Stimulated activated naive CD8-positive, alpha-beta T cell treated with anti-CD3 and anti-CD28 coated beads, Interleukin-15, Interleukin-2, amounts not matched to agents 100 ng/mL and 50 ng/mL, for 24 hours (primary cell): Measurements from ENCODE around the gene NOVA2.

Experiments
- H3K27ac Mint-ChIP-seq: one replicate; pipeline ENCODE4 v1.8.0; 2021; ENCODE audit warnings: mild to moderate bottlenecking, mixed read lengths
- H3K27me3 Mint-ChIP-seq: one replicate; pipeline ENCODE4 v1.8.0; 2021; ENCODE audit warnings: mixed read lengths
- H3K36me3 Mint-ChIP-seq: one replicate; pipeline ENCODE4 v1.8.0; 2021; ENCODE audit warnings: low read depth, mixed read lengths
- H3K4me1 Mint-ChIP-seq: one replicate; pipeline ENCODE4 v1.8.0; 2021; ENCODE audit warnings: low read depth, mixed read lengths
- H3K4me3 Mint-ChIP-seq: one replicate; pipeline ENCODE4 v1.8.0; 2021; ENCODE audit warnings: mild to moderate bottlenecking, mixed read lengths
- H3K9me3 Mint-ChIP-seq: one replicate; pipeline ENCODE4 v1.8.0; 2021; ENCODE audit warnings: mixed read lengths

Gene NOVA2, protein sequence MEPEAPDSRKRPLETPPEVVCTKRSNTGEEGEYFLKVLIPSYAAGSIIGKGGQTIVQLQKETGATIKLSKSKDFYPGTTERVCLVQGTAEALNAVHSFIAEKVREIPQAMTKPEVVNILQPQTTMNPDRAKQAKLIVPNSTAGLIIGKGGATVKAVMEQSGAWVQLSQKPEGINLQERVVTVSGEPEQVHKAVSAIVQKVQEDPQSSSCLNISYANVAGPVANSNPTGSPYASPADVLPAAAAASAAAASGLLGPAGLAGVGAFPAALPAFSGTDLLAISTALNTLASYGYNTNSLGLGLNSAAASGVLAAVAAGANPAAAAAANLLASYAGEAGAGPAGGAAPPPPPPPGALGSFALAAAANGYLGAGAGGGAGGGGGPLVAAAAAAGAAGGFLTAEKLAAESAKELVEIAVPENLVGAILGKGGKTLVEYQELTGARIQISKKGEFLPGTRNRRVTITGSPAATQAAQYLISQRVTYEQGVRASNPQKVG

DNA sequence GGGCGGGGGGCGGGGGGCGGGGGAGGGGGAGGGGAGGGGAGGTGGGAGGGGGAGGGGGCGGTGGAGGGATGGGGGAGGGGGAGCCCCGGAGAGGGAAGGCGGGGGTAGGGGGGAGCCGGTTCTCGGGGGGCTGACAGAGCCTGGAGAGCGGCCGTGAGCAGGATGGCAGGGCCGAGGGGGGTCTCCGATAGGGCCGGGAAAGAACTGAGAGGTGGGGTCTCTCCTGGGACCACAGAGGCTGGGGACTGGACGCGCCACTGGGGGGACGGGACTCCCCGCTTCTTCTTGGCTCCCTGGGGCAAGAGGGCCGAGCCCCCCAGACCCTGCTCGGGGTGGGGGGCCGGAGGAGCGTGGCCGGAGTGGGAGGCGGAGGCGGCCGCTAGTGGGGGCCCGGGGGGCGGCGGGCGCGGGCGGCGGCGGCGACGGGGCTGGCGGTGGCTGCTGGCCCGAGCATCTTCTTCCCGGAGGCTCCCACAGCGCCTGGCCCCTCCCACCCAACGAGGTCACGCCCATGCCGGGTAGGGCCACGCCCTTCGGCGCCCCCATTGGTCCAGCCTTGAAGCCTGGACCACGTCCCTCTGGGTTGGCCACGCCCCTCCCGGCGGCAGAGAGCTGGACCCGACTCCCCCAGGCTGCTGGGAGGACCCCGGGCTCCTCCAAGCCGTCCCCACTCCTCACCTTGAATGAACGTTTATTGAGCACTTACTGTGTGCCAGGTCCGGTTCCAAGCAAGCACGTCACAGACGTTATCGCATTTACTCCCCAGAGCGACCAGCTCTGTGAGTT lies at the start of gene NOVA2:
TSS of gene NOVA2 (minus strand) at position 313 of the 786 bp plus-strand sequence. CDS start 514 bp downstream, outside the sequence.
- H3K4me3 Mint-ChIP-seq = no peak within 1 kb of the TSS
- peaks cover 19% of the 10 kb centered on the region for H3K4me1 Mint-ChIP-seq

DNA sequence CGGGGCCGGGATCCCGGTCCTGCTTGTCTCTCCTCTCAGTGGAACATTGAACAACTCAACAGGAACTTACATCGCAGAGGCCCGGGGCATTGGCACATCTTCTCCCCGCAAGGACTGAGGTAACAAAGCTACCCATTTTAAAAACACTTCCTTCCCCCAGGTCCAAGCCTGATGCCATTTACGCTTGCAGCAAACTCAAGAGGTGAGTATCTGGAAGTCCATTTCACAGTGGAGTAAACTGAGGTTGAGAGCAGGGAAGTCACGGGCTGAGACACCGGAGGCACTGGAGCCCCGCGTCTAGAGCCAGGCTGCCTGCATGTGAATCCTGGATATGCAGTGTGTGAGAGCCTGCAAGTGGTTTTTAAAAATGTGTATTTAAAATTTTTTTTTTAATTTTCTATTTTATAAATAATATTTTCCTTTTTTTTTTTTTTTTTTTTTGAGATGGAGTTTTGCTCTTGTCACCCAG lies 49.7 kb upstream of the NOVA2 start:
- Mint-ChIP-seq H3K27ac (no peak overlapping the region), H3K27me3 (peaks cover 29% of the 10 kb centered on the region), H3K9me3 (no peaks in the 10 kb centered on the region), H3K36me3 (no peaks in the 10 kb centered on the region), H3K4me3 (no peak overlapping the region), H3K4me1 (peaks cover 13% of the 10 kb centered on the region)

More for the DNA sequence above, at the start of gene NOVA2:
- Mint-ChIP-seq H3K9me3 (no peaks in the 10 kb centered on the region), H3K27me3 (peaks cover 71% of the 10 kb centered on the region), H3K27ac (no peak within 1 kb of the TSS), H3K36me3 (no peaks in the 10 kb centered on the region)

DNA sequence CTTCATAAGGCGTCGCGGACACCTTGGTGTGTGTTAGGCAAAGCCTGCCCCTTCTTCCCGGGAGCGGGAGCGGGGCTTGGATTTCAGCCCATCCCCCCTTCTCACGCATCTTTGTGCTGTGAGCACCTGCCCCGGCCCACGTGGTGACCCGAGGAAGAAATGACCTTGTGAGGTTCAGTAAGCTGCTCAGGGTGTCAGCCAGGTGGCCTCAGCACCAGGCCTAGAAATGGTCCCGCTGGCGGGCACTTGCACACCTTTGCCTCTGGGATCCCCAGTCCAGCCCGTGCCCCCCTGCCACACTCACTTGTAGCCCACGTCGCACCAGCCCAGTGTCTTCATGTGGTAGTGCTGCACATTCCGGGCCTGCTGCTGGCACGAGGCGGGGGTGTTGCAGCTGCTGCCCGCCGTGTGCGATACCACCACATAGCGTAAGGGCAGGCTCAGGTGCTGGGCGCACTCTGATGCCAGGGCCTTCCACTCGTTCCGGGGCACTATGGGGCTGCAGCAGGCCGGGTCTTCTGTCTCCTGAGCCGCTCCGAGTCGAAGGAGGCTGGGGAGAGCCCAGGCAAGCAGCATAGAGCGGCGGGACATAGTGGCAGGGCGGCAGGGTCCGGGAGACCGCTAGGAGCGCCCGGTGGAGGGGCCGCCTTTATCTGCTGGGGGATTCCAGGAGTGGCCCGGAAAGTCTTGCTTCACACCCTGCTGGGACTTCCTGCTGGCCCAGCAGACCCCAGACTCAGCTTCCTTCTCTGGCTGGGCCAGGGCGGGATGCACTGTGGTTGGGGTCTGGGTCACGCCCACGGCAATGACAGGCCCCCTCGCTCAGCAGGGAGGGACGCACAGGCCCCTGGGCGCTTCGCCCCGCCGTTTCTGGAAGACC lies 49.0 kb upstream of the NOVA2 start, which contains the start of gene PGLYRP1:
TSS of gene PGLYRP1 (minus strand) at position 623 of the 880 bp plus-strand sequence. CDS start at position 591, 32 bp downstream.
- peaks cover 29% of the 10 kb centered on the region for H3K27me3 Mint-ChIP-seq
- no peak within 1 kb of the TSS for H3K4me3 Mint-ChIP-seq
- H3K4me1 Mint-ChIP-seq = peaks cover 13% of the 10 kb centered on the region
- H3K9me3 Mint-ChIP-seq = no peaks in the 10 kb centered on the region
- no peak within 1 kb of the TSS for H3K27ac Mint-ChIP-seq
- H3K36me3 Mint-ChIP-seq = no peaks in the 10 kb centered on the region

DNA sequence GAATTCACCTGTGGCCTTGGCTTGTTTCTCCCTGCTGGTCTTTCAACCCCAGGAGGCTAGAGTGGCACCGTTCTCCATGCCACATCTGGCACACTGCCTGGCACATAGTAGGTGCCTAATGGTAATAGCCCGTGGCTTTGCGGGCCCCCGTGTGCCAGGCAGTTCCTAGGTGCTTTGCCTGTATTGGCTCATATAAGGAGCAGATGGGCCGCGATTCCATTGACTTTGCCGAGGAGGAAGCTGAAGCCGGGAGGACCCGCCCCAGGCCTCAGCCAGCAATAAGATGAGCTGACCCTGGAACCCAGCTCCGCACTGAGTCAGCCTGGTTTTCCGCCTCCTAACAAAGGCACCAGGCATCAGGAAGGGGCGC lies 48.4 kb upstream of the NOVA2 start:
- Mint-ChIP-seq H3K36me3 (no peaks in the 10 kb centered on the region), H3K4me3 (no peak overlapping the region), H3K9me3 (no peaks in the 10 kb centered on the region), H3K27me3 (peaks cover 29% of the 10 kb centered on the region), H3K4me1 (peaks cover 13% of the 10 kb centered on the region), H3K27ac (no peak overlapping the region)

DNA sequence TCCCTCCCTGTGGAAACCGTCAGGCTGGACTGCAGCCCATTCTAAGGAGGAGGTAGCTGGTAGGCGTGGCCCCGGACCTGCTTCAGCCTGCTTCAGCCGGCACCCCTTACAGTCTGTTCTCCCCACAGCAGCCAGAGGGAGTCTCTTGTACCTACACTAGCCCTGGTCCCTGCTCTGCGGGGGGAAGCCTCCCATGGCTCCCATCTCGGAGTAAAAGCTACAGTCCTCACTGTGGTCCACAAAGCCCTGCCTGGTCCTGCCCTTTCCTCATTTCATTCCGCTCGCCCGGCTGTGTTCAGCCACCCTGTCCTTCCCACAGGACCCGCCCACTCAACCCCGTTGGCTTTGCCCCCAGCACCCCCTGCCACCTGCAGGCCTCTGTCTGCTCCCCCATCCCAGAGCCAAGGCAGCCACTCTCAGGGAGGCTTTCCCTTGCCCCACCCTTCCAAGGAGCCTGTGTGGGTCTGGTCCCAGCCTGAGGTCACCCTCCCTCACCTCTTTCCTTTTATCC lies 47.9 kb upstream of the NOVA2 start:
- no peak overlapping the region for H3K4me3 Mint-ChIP-seq
- H3K27me3 Mint-ChIP-seq = peaks cover 29% of the 10 kb centered on the region
- peaks cover 9% of the 10 kb centered on the region for H3K4me1 Mint-ChIP-seq
- no peak overlapping the region for H3K27ac Mint-ChIP-seq
- H3K9me3 Mint-ChIP-seq = no peaks in the 10 kb centered on the region
- no peaks in the 10 kb centered on the region for H3K36me3 Mint-ChIP-seq

DNA sequence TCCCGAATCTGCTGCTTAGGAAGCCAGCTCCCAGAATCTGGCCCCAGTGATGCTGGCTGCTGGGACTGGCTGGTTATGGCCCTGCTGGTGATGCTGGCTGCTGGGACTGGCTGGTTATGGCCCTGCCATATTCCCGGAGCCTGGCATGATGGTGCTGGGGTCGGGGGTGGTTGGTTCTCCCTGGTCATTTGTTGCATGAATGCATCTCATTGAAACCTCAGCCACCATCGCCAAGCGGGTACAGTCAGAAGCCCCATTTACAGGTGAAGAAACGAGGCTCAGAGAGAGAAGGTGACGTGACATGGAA lies 47.1 kb upstream of the NOVA2 start:
- Mint-ChIP-seq H3K4me1 (peaks cover 7% of the 10 kb centered on the region), H3K9me3 (no peaks in the 10 kb centered on the region), H3K4me3 (no peak overlapping the region), H3K27me3 (peaks cover 27% of the 10 kb centered on the region), H3K36me3 (no peaks in the 10 kb centered on the region), H3K27ac (no peak overlapping the region)

DNA sequence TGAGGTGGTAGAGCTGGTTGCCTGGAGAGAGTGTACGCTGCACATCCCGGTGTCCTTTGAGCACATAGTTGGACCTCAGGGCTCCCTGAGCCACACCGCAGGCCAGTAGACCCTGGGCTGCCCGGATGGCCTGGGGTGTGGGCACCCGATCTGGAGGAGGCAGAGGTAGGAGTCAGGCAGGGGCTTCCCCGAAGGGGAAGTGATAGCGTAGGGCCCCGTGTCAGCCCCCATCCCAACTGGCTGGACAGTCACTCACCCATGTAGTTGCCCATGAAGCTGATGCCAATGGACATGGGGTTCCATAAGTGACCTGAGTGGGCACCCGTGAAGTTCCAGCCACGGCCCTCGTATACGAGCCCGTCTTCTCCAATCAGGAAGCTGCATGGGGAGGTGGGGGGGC lies 45.6 kb upstream of the NOVA2 start:
- peaks cover 27% of the 10 kb centered on the region for H3K27me3 Mint-ChIP-seq
- peaks cover 16% of the 10 kb centered on the region for H3K4me1 Mint-ChIP-seq
- peaks cover 5% of the 10 kb centered on the region for H3K36me3 Mint-ChIP-seq
- no peak overlapping the region for H3K4me3 Mint-ChIP-seq
- no peak overlapping the region for H3K27ac Mint-ChIP-seq
- H3K9me3 Mint-ChIP-seq = no peaks in the 10 kb centered on the region

DNA sequence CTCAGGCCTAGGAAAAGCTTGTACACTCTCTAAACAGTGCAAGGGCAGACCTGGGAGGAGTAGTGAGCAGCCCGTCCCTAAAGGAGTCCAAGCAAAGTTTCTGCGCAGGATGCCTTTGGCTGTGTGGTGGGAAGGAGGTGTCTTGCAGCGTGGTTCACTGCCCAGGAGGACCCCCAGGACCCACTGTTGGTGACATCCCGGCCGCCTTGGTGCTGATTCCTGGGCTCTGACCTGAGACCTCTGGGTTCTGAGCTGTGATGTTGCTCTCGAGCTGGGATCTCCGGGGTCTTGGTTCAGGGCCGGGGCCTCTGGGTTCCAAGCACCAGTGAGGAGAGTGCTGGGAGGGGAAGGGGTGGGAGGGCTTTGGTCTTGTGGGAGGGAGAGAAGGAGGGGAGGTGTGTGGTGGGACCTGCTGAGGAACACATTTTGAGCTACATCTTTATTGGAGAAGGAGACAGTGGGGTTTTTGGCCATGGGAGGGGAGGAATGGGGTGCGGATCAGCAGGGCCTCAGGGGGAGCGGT lies 45.1 kb upstream of the NOVA2 start:
- Mint-ChIP-seq H3K27me3 (peaks cover 23% of the 10 kb centered on the region), H3K9me3 (no peaks in the 10 kb centered on the region), H3K36me3 (peaks cover 6% of the 10 kb centered on the region), H3K4me1 (peaks cover 17% of the 10 kb centered on the region), H3K27ac (no peak overlapping the region), H3K4me3 (no peak overlapping the region)

DNA sequence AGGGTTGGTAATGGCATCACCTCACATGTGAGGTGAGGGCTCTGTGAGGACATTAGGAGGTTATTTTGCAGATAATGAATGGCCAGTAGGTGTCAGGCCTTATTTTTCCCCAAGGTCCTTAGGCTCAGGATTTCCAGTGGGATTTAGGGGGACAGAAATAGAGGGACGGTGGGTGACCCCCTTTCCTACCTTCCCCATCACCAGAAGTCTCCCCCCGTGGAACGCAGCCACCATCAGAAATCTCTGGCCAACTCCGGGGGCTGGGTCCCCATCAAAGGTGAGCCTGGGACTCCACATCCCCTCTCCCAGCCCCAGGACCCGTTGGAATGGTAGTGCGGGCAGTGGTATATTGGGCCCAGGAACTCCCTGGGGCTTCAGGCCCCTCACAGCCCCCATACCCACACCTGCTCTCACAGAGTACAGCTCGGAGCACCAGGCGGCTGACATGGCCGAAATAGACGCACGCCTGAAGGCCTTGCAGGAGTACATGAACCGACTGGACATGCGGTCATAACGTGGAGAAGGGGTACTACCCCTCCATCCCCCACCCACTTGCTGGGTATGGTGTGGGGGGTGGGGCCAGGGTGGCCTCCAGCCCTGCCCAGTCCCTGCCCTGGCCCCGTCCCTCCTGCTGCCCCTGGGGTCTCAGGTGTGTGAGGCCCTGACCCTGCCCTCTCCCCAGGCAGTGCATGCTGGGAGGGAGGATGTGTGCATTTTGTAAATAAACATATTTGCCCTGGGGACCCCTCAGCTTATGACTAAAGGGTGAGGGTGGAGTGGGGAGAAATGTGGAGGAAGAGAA lies 44.4 kb upstream of the NOVA2 start:
- Mint-ChIP-seq H3K9me3 (no peaks in the 10 kb centered on the region), H3K27me3 (peaks cover 18% of the 10 kb centered on the region), H3K4me3 (no peak overlapping the region), H3K4me1 (peaks cover 17% of the 10 kb centered on the region), H3K36me3 (peaks cover 6% of the 10 kb centered on the region), H3K27ac (no peak overlapping the region)

DNA sequence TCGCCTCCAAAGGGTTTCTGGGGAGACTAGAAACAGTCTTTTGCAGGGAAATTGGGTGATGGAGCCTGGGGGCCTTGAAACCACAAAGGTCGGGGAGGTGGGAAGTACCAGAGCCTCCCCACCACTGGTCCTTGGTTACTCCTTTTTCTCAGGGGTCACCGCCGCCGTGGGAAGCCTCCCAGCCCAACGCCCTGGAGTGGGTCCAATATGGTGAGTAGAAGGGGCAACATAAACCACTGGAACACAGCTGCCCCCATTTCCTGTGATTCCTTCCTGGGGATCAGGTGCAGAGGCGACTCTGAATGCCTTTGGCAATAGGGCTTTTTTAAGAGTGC lies 43.4 kb upstream of the NOVA2 start:
- Mint-ChIP-seq H3K9me3 (no peaks in the 10 kb centered on the region), H3K27me3 (peaks cover 22% of the 10 kb centered on the region), H3K27ac (no peak overlapping the region), H3K4me1 (peaks cover 17% of the 10 kb centered on the region), H3K4me3 (peak overlapping the region; percentile 18), H3K36me3 (peaks cover 6% of the 10 kb centered on the region)

DNA sequence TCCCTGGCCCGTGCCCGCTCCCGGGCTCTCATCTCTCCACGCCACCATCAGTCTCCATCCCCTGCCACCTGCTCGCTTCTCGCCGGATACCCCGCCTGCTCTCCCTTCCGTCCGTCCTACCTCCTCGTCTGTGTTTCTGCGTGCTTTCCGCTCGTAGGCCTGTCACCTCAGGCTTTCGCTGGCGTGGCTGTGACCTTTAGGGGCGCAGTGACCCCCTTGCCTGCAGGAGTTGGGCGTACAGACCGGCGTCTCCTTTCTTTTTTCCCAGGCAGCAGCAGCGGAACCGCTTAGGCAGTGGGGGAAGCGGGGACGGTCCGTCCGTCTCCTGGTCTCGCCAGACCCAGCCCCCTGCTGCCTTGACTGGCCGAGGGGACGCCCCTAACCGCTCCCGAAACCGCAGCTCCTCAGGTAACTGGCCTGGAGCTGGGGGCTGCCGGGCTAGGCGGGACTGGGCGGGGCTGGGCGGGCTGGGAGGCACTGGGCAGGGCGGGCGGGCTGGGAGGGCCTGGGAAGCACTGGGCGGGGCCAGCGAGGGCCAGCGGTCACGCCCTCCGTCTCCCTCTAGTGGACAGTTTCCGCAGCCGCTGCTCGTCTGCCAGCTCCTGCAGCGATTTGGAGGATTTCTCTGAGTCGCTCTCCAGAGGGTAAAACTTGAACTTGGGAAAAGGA lies 42.9 kb upstream of the NOVA2 start:
- peaks cover 7% of the 10 kb centered on the region for H3K36me3 Mint-ChIP-seq

DNA sequence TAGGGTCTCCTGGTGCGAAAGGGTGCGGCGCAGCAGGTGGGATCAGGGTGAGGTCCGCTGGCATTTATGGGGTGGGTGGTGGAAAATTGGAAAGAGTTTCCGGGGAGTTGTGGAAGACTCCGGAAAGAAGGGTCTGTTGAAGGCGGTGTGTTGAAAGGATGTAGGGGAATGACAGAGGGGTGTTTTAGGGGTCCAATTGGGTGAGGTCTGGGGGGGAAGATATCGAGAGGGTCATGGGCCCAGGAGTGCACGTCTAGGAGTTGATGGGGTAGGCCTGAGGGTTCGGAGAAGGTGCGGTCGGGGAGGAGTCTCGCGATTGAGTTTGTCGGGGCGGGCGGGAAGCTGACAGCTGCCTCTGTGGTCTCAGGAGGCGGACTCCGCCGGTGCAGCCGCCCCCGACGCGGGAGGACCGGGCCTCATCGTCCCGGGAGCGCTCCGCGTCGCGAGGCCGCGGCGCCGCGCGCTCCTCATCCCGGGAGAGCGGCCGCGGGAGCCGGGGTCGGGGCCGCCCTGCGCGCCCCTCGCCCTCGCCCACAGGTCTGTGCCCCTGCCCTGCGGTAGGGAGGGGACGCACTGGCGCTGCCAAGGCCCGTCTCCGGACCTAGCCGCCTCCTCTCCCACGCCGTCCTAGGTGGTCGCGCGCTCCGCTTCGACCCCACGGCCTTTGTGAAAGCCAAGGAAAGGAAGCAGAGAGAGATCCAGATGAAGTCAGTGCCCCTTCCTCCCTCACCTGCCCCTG lies 42.2 kb upstream of the NOVA2 start:
- Mint-ChIP-seq H3K27ac (peak overlapping the region; percentile 31), H3K36me3 (peaks cover 10% of the 10 kb centered on the region), H3K4me3 (peak overlapping the region; percentile 80), H3K9me3 (no peaks in the 10 kb centered on the region), H3K4me1 (peaks cover 17% of the 10 kb centered on the region), H3K27me3 (peaks cover 19% of the 10 kb centered on the region)

More for the DNA sequence above, 42.9 kb upstream of the NOVA2 start:
- peak overlapping the region; percentile 31 for H3K27ac Mint-ChIP-seq
- H3K4me1 Mint-ChIP-seq = peaks cover 17% of the 10 kb centered on the region
- peak overlapping the region; percentile 80 for H3K4me3 Mint-ChIP-seq
- H3K9me3 Mint-ChIP-seq = no peaks in the 10 kb centered on the region
- peaks cover 19% of the 10 kb centered on the region for H3K27me3 Mint-ChIP-seq
